ENCODE data around the gene ZNF280A.

Gene ZNF280A

DNA sequence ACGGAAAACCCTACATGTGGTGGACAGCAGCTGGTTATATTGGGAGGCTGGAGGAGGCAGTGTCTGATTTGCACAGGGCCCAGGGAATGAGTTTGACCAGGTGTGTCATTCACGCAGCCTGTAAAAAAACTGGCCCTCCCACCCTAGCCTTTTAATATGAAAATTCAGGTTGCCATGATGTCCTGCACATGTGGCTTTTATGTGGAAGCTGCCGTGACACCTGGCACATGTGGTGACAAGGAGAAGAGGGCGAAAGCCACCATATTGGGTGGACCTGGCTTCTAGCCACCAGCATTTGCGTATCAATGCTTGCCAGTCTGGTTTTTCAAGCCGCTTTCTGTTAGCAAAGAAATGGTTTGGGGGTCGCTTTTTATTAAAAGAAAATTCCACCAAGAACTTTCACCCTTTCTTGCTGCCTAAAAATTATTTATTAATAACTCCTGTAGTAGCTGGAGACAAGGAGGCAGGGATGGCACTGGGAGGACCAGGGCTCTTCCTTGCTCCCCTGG, 54.9 kb downstream of the ZNF280A start:
- no peak for TF ChIP-seq SPI1 (IDR thresholded peaks at IDR 0.05; ENCODE audit: borderline replicate concordance, low read depth)
- TF ChIP-seq POLR2AphosphoS5 (IDR thresholded peaks at IDR 0.05; ENCODE audit: low read depth) = no peak
- TF ChIP-seq, protein P1, sequence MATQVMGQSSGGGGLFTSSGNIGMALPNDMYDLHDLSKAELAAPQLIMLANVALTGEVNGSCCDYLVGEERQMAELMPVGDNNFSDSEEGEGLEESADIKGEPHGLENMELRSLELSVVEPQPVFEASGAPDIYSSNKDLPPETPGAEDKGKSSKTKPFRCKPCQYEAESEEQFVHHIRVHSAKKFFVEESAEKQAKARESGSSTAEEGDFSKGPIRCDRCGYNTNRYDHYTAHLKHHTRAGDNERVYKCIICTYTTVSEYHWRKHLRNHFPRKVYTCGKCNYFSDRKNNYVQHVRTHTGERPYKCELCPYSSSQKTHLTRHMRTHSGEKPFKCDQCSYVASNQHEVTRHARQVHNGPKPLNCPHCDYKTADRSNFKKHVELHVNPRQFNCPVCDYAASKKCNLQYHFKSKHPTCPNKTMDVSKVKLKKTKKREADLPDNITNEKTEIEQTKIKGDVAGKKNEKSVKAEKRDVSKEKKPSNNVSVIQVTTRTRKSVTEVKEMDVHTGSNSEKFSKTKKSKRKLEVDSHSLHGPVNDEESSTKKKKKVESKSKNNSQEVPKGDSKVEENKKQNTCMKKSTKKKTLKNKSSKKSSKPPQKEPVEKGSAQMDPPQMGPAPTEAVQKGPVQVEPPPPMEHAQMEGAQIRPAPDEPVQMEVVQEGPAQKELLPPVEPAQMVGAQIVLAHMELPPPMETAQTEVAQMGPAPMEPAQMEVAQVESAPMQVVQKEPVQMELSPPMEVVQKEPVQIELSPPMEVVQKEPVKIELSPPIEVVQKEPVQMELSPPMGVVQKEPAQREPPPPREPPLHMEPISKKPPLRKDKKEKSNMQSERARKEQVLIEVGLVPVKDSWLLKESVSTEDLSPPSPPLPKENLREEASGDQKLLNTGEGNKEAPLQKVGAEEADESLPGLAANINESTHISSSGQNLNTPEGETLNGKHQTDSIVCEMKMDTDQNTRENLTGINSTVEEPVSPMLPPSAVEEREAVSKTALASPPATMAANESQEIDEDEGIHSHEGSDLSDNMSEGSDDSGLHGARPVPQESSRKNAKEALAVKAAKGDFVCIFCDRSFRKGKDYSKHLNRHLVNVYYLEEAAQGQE (IDR thresholded peaks at IDR 0.05; ENCODE audit: insufficient replicate concordance, low read depth) = no peak
- TF ChIP-seq, protein P2, sequence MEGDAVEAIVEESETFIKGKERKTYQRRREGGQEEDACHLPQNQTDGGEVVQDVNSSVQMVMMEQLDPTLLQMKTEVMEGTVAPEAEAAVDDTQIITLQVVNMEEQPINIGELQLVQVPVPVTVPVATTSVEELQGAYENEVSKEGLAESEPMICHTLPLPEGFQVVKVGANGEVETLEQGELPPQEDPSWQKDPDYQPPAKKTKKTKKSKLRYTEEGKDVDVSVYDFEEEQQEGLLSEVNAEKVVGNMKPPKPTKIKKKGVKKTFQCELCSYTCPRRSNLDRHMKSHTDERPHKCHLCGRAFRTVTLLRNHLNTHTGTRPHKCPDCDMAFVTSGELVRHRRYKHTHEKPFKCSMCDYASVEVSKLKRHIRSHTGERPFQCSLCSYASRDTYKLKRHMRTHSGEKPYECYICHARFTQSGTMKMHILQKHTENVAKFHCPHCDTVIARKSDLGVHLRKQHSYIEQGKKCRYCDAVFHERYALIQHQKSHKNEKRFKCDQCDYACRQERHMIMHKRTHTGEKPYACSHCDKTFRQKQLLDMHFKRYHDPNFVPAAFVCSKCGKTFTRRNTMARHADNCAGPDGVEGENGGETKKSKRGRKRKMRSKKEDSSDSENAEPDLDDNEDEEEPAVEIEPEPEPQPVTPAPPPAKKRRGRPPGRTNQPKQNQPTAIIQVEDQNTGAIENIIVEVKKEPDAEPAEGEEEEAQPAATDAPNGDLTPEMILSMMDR (IDR thresholded peaks at IDR 0.05; ENCODE audit: insufficient read depth, low read length) = no peak
- TF ChIP-seq GABPA (IDR thresholded peaks at IDR 0.05; ENCODE audit: low read depth) = no peak
- Histone ChIP-seq H3K4me3 (replicated peaks; ENCODE audit: insufficient read depth, low read length) (no peak overlapping the region), H3K27me3 (ENCODE audit: insufficient read depth, poor library complexity, severe bottlenecking) (peaks cover 6% of the 10 kb centered on the region), H3K27ac (replicated peaks) (no peak overlapping the region)
- no peak for DNase-seq (ENCODE audit: low read depth in 1 of 2, low spot score in 1 of 2)

DNA sequence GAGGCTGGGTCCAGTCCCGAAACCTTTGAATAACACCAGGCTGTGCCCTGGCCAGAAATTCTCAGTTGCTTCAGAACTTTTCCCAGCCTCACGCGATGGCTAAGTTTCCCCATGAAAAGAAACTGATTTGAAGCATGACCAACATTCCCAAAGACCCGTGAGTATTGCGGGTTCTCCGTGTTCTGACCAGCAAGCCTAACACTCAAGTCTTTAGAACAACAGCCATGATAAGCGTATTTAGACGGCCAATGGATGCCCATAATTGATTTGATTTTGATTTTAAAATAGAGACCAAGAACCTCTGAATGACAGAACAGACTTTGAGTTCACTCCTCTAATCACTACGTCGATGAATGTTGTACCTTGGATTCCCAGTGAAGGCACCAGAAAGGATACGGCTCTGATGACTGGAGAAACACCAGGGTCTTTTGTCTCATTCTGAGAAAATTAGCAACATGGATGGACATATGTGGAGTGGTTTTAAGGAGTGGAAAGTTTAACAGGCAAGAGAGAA, 55.5 kb downstream of the ZNF280A start:
- no peak overlapping the region for H3K4me3 ChIP-seq (replicated peaks; ENCODE audit: insufficient read depth, low read length)
- H3K27ac ChIP-seq (replicated peaks) = no peak overlapping the region

DNA sequence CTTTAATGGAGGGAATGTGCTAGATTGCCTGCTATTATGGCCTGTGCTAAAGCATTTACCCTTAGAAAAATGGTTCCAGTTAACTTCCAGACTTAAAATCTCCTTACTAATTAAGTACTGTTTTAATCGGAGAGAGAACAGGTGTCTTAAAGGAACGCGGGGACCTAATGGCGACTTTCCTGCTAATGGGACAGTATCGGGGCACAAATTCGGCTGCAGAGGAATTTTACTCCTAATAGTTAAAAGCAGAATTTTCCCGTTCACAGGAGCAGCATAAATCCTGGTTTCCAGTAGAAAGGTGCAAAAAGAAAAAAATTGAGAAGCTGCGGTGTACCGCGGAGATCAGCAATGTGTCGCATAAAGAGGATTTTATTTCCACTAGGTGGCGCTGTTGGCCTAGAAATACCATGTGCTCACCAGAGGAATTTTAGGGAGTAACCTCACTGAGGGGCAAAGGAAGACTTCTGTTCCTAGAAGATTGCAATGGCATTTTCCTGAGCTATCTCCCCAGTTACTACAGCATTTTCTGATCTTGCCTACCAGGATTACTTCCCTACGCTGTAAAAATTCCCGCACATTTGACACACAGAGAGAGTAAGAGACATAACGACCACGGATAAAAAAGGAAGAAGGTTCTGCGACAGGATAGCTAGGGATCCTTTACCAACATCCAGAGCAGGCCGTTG, 56.1 kb downstream of the ZNF280A start:
- Histone ChIP-seq H3K27me3 (ENCODE audit: insufficient read depth, poor library complexity, severe bottlenecking) (peaks cover 6% of the 10 kb centered on the region), H3K4me3 (replicated peaks; ENCODE audit: insufficient read depth, low read length) (no peak overlapping the region), H3K27ac (replicated peaks) (no peak overlapping the region)
- TF ChIP-seq GABPA (IDR thresholded peaks at IDR 0.05; ENCODE audit: low read depth) = no peak
- TF ChIP-seq, protein P2 (IDR thresholded peaks at IDR 0.05; ENCODE audit: insufficient read depth, low read length) = peak; percentile 34
- DNase-seq (ENCODE audit: low read depth in 1 of 2, low spot score in 1 of 2) = peak; percentile 35 to 68

More for the DNA sequence above, 55.5 kb downstream of the ZNF280A start:
- H3K27me3 ChIP-seq (ENCODE audit: insufficient read depth, poor library complexity, severe bottlenecking) = peaks cover 6% of the 10 kb centered on the region
- TF ChIP-seq POLR2AphosphoS5 (IDR thresholded peaks at IDR 0.05; ENCODE audit: low read depth) (no peak), GABPA (IDR thresholded peaks at IDR 0.05; ENCODE audit: low read depth) (no peak), SPI1 (IDR thresholded peaks at IDR 0.05; ENCODE audit: borderline replicate concordance, low read depth) (no peak)
- TF ChIP-seq, protein P1 (IDR thresholded peaks at IDR 0.05; ENCODE audit: insufficient replicate concordance, low read depth) = no peak
- TF ChIP-seq, protein P2 (IDR thresholded peaks at IDR 0.05; ENCODE audit: insufficient read depth, low read length) = no peak
- DNase-seq (ENCODE audit: low read depth in 1 of 2, low spot score in 1 of 2) = no peak

Data from HL-60 (cell line).